Panc1 (cell line): Measurements from ENCODE around the gene NAA38.

Experiments used
- CTCF ChIP-seq: fragments of 450-650 bp; IDR thresholded peaks from 2 replicates; pipeline ENCODE4 v1.5.1; 2017; ENCODE audit warnings: mild to moderate bottlenecking
- POLR2AphosphoS5 ChIP-seq: IDR thresholded peaks from 2 replicates; pipeline ENCODE4 v1.6.1; 2012; ENCODE audit warnings: mild to moderate bottlenecking, low read depth, low read length, moderate library complexity

- TF ChIP-seq CTCF (no peak), POLR2AphosphoS5 (no peak)
Measured at GRCh38 chr17:7853691-7854038, 3.7 kb downstream of the NAA38 start.
